Left forelimb (tissue), 1 donor: Measurements from ENCODE around the gene KCNH2.
A peak's percentile ranks its signal among the peaks of the same experiment; 100 is the strongest.
"Not testable (repeated sequence)": the region's sequence is repeated elsewhere in the genome, so short reads cannot be mapped to it uniquely, and the experiment has no call there.

Experiments
- DNase-seq: peaks from one replicate; pipeline ENCODE4 v3.0.0-alpha.2; 2018; ENCODE audit warnings: low spot score

Gene KCNH2, protein sequence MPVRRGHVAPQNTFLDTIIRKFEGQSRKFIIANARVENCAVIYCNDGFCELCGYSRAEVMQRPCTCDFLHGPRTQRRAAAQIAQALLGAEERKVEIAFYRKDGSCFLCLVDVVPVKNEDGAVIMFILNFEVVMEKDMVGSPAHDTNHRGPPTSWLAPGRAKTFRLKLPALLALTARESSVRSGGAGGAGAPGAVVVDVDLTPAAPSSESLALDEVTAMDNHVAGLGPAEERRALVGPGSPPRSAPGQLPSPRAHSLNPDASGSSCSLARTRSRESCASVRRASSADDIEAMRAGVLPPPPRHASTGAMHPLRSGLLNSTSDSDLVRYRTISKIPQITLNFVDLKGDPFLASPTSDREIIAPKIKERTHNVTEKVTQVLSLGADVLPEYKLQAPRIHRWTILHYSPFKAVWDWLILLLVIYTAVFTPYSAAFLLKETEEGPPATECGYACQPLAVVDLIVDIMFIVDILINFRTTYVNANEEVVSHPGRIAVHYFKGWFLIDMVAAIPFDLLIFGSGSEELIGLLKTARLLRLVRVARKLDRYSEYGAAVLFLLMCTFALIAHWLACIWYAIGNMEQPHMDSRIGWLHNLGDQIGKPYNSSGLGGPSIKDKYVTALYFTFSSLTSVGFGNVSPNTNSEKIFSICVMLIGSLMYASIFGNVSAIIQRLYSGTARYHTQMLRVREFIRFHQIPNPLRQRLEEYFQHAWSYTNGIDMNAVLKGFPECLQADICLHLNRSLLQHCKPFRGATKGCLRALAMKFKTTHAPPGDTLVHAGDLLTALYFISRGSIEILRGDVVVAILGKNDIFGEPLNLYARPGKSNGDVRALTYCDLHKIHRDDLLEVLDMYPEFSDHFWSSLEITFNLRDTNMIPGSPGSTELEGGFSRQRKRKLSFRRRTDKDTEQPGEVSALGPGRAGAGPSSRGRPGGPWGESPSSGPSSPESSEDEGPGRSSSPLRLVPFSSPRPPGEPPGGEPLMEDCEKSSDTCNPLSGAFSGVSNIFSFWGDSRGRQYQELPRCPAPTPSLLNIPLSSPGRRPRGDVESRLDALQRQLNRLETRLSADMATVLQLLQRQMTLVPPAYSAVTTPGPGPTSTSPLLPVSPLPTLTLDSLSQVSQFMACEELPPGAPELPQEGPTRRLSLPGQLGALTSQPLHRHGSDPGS

GRCh38 chr7:150978126-150978789 is at the start of gene KCNH2:
Gene KCNH2 (minus strand): TSS chr7:150978321. CDS start chr7:150977913, 408 bp downstream.
- DNase-seq = peak; percentile 87

GRCh38 chr7:151027728-151028130 is 49.6 kb upstream of the KCNH2 start:
- DNase-seq = not testable (repeated sequence)

DNA sequence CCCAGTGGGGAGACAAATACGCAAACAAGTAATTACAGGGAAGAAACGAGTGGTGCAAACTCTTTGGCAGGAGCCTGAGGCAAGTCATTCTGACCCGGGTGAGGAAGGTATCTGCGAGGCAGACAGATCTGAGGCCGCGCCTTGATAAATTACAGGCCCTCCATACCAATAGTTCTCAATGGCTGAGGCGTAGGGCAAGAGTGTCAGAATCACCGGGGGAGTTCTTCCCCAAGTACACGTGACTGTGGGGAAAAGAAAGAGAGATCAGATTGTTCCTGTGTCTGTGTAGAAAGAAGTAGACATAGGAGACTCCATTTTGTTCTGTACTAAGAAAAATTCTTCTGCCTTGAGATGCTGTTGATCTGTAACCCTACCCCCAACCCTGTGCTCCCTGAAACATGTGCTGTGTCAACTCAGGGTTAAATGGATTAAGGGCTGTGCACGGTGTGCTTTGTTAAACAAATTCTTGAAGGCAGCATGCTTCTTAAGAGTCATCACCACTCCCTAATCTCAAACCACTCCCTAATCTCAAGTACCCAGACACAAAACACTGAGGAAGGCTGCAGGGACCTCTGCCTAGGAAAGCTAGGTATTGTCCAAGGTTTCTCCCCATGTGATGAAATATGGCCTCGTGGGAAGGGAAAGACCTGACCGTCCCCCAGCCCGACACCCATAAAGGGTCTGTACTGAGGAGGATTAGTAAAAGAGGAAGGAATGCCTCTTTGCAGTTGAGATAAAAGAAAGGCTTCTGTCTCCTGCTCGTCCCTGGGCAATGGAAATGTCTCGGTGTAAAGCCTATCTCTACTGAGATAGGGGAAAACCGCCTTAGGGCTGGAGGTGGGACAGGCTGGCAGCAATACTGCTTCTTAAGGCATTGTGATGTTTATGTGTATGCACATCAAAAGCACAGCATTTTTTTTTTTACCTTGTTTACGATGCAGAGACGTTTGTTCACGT is 48.9 kb upstream of the KCNH2 start:
- DNase-seq = not testable (repeated sequence)

DNA sequence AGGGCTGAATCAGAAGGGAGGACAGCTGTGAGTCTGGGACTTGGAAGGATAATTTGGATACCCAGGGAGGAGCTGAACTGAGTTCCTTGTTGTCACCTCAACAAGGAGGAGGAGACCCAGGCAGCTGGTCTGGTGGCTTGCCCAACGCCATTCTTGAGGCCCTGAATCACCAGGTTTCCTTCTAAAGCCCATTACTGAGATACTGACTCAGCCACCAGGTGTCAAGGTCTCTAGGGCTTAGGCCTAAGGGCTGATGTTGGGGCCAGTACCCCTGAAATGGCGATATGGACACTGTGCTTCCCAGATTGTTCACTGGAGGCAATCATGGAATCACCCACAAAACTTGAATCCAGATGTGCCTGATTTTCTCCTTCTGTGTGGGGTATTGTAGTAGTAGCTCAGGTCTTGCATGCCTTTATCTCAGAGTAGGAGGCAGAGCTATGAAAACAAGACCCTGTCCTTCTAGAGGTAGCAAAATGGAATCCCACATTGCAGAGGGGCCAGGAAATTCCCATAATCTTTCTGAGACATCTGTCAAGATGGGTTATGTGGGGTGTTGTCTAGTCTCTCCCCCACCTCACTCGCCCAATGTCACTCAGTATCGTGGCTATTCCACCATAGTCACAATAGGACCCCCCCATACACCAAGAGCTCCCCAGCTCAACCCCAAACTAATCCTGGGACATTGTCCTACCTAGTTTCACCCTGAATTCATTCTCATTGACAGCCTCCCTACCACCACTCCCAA is 48.0 kb upstream of the KCNH2 start:
- no peak for DNase-seq

GRCh38 chr7:151024435-151025056 is 46.4 kb upstream of the KCNH2 start, which contains the start of gene ATG9B:
Gene ATG9B (minus strand): TSS chr7:151024494. CDS start chr7:151024423, 71 bp downstream.
- no peak for DNase-seq

DNA sequence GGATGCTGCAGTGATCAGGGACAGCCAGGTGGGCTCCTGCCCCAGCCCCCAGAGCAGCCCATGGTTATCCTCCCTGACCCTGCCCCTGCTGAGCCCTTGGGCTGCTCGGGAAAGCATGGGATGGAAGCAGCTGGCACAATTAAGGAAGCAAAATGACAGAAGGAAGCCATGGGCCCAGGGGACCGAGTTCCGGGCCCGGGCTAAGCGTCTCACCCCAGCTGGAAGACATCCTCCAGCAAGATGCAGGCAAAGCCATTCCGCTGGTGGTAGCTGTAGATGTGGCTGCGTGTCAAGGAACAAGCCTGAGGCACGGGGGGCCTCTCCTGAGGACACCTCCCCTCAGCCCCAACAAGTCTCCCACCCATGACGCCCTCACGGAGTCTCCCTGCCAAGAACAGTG is 45.1 kb upstream of the KCNH2 start:
- DNase-seq = no peak

- DNase-seq = no peak
Observed at GRCh38 chr7:151020231-151020630, 42.1 kb upstream of the KCNH2 start.

GRCh38 chr7:151019130-151019447 is 41.0 kb upstream of the KCNH2 start:
- no peak for DNase-seq

DNA sequence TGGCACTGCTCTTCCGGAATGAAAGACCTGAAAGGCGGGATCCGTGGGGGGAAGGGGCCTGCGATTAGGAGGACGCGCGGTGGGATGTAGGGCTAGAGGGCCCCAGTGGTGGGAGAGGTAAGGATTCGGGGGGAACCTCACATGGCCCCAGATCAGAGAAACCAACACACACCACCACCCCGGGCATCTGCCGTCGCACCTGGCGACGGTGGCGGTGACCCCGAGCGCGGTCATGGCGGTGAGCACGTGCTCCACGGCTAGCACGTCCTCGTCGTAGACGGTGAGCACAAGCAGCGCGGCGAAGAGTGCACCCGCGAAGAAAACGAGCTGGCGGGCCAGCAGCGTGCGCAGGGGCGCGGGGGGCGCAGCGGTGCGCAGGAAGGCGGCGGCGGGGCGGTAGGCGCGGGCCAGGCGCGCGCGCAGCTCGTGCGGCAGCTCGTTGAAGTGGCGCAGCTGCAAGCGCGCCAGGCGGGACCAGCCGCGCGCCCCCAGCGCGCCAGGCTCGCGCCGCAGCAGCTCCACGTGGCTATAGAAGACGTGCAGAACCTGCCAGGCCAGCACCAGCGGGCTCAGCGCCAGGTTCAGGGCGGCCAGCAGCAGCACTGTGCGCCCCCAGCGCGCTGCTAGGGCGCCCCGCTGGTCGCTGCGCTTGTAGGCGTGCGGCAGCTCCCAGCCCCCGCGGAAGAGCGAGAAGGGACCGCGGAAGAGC is 40.5 kb upstream of the KCNH2 start:
- no peak for DNase-seq

GRCh38 chr7:151017953-151018420 is 39.9 kb upstream of the KCNH2 start:
- peak; percentile 83 for DNase-seq

- no peak for DNase-seq
Observed at GRCh38 chr7:151017370-151017952, 39.3 kb upstream of the KCNH2 start.

GRCh38 chr7:151016942-151017341 is 38.8 kb upstream of the KCNH2 start:
- DNase-seq = no peak

GRCh38 chr7:151016505-151016904 is 38.4 kb upstream of the KCNH2 start:
- no peak for DNase-seq

- no peak for DNase-seq
Observed at GRCh38 chr7:151015967-151016366, 37.8 kb upstream of the KCNH2 start.

DNA sequence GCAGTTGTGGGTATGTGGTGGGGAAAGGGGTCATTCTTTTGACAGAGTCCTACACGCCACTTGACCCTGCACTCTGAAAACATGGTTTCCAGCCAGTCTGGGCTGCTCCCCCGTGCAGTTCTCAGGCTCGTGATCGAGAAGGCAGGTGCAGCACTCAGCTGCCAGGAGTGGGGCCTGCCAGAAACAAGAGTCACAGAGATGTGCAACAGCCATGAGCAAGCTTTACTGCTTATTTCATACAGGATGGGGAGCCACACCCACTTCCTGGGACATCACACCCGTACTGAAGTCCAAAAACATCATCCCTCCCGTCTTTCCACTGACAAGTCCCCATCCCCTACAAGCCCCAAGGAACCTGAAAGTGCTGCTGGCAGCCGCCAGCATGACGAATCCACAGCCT is 36.8 kb upstream of the KCNH2 start:
- DNase-seq = no peak

- DNase-seq = peak; percentile 85
Observed at GRCh38 chr7:151013733-151014497, 35.8 kb upstream of the KCNH2 start.

DNA sequence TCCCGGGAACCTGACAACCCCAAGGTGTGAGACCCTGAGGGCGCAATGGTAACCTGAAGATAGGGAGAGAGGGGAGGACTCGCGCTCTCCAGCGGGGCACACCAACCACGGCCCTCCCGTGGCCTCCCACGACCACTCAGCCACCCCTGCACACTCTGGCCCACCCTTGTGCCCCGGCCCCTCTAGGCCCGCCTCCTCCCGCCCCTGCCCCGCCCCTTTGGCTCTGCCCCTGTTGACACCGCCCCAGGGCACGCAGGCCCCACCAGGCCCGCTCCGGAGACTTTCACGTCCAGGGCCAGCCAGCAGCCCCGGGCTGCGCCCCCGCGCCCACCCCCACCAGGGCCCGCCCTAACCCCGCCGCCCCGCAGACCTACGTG is 35.2 kb upstream of the KCNH2 start:
- DNase-seq = no peak

- no peak for DNase-seq
Observed at GRCh38 chr7:151012911-151013347, 34.8 kb upstream of the KCNH2 start.
